Measurements from ENCODE around the gene MAST2. TPM values are rescaled to one million over a fixed set of nuclear protein-coding genes. Genes with fewer than 3 reads are reported as not detected.

Gene MAST2
- total and polyA plus RNA-seq, 9 of the 15 experiments (the other 6 are each of a cell fraction or from before 2014, with no cell fraction given): 0.73 to 32.0 (median 17.8) TPM

DNA sequence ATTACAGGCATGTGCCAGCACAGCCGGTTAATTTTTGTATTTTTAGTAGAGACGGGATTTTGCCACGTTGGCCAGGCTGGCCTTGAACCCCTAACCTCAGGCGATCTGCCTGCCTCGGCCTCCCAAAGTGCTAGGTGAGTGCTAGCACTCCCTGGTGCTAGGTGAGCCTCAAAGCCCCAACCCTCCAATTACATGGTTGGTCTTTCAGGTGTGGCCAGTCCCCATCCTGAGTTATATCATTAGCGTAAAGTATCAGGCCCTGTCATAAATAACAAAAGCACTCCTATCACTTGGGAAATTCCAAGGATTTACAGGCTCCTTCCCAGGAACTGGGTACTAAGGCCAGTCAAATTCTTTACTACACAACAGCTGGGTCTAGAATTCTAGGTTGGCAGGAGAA, 191.0 kb downstream of the MAST2 start:
- Histone ChIP-seq H3K9me1 (ENCODE audit: control insufficient read depth, insufficient read depth, low read length) (no peaks in the 10 kb centered on the region), H3K4me1 (replicated peaks in 1 of 2; ENCODE audit: control insufficient read depth in 2 of 2, insufficient read depth in 2 of 2, low read length in 2 of 2) (peaks cover 0 to 6% of the 10 kb centered on the region in 2 experiments; a peak in 3 of 5 replicates), H3K79me2 (ENCODE audit: control insufficient read depth, insufficient read depth, low read length) (no peaks in the 10 kb centered on the region), H3K9ac (ENCODE audit: insufficient read depth in 1 of 2, low read depth in 2 of 2, low read length in 2 of 2) (no peak overlapping the region), H3K4me2 (ENCODE audit: insufficient read depth, low read length) (no peak overlapping the region), H3K27ac (ENCODE audit: extremely low read depth, low read depth, low read length) (no peak overlapping the region), H3K9me3 (replicated peaks; ENCODE audit: control insufficient read depth, insufficient read depth, low read depth, low read length) (no peaks in the 10 kb centered on the region), H4K20me1 (replicated peaks; ENCODE audit: control insufficient read depth, insufficient read depth, low read length) (no peaks in the 10 kb centered on the region), H3K36me3 (ENCODE audit: control insufficient read depth, insufficient read depth, low read length) (peaks cover 3% of the 10 kb centered on the region; the same call in 1 of the 3 replicates), H3K4me3 (no peak overlapping the region), H3K27me3 (ENCODE audit: control insufficient read depth in 2 of 2, insufficient read depth in 2 of 2, low read length in 2 of 2) (no peaks in the 10 kb centered on the region), H2AFZ (ENCODE audit: low read depth, low read length) (no peak overlapping the region)
- TF ChIP-seq, protein P1, sequence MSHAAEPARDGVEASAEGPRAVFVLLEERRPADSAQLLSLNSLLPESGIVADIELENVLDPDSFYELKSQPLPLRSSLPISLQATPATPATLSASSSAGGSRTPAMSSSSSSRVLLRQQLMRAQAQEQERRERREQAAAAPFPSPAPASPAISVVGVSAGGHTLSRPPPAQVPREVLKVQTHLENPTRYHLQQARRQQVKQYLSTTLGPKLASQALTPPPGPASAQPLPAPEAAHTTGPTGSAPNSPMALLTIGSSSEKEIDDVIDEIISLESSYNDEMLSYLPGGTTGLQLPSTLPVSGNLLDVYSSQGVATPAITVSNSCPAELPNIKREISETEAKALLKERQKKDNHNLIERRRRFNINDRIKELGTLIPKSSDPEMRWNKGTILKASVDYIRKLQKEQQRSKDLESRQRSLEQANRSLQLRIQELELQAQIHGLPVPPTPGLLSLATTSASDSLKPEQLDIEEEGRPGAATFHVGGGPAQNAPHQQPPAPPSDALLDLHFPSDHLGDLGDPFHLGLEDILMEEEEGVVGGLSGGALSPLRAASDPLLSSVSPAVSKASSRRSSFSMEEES (CRISPR knock-in tag; IDR thresholded peaks at IDR 0.05): no peak
- TF ChIP-seq TOE1 (IDR thresholded peaks at IDR 0.05; ENCODE audit: borderline replicate concordance): no peak
- no peak for TF ChIP-seq TOE1 (CRISPR knock-in tag; IDR thresholded peaks at IDR 0.05; ENCODE audit: borderline replicate concordance, low read depth)
- TF ChIP-seq, protein P2, sequence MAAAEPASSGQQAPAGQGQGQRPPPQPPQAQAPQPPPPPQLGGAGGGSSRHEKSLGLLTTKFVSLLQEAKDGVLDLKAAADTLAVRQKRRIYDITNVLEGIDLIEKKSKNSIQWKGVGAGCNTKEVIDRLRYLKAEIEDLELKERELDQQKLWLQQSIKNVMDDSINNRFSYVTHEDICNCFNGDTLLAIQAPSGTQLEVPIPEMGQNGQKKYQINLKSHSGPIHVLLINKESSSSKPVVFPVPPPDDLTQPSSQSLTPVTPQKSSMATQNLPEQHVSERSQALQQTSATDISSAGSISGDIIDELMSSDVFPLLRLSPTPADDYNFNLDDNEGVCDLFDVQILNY (CRISPR knock-in tag; IDR thresholded peaks at IDR 0.05): no peak
- no peak for TF ChIP-seq ZNF668 (CRISPR knock-in tag; IDR thresholded peaks at IDR 0.05)
- TF ChIP-seq, protein P3, sequence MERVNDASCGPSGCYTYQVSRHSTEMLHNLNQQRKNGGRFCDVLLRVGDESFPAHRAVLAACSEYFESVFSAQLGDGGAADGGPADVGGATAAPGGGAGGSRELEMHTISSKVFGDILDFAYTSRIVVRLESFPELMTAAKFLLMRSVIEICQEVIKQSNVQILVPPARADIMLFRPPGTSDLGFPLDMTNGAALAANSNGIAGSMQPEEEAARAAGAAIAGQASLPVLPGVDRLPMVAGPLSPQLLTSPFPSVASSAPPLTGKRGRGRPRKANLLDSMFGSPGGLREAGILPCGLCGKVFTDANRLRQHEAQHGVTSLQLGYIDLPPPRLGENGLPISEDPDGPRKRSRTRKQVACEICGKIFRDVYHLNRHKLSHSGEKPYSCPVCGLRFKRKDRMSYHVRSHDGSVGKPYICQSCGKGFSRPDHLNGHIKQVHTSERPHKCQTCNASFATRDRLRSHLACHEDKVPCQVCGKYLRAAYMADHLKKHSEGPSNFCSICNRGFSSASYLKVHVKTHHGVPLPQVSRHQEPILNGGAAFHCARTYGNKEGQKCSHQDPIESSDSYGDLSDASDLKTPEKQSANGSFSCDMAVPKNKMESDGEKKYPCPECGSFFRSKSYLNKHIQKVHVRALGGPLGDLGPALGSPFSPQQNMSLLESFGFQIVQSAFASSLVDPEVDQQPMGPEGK (CRISPR knock-in tag; IDR thresholded peaks at IDR 0.05; ENCODE audit: borderline replicate concordance): no peak
- TF ChIP-seq IFI16 (CRISPR knock-in tag; IDR thresholded peaks at IDR 0.05): no peak
- TF ChIP-seq POLR2A (conservative IDR thresholded peaks at IDR 0.05): no peak
- no peak for TF ChIP-seq ZNF57 (CRISPR knock-in tag; IDR thresholded peaks at IDR 0.05)
- no peak for TF ChIP-seq HMGXB4 (CRISPR knock-in tag; IDR thresholded peaks at IDR 0.05)
- TF ChIP-seq KLF16 (IDR thresholded peaks at IDR 0.05): no peak
- ChIA-PET POLR2A (no interaction called here), CTCF (ENCODE audit: low intra/inter-chr PET ratio) (no interaction called here)
- BruUV-seq (replicated peaks): no TSS peak
- intact Hi-C loops (cut with micrococcal nuclease) (no loop called here), in situ Hi-C loops (cut with MboI) (no loop called here)
- no peak for FAIRE-seq
- WGBS (ENCODE audit: insufficient coverage, low coverage, missing lambda C conversion rate): 87% methylated on average over 6 of the region's 6 CpGs
- no peak for ATAC-seq
- DNase-seq (ENCODE audit: extremely low read depth in 1 of 4, low spot score in 3 of 4): no peak
